Muscle layer of colon (tissue), 2 donors: ENCODE measurements around the gene BMAL1.

ENCODE experiments used
- H3K27ac ChIP-seq: one replicate; pipeline ENCODE4 v1.7.0; 2013; ENCODE audit warnings: low read depth, mild to moderate bottlenecking, low read length, moderate library complexity
- H3K27me3 ChIP-seq, 2 donors: one replicate each; pipeline ENCODE4 v1.7.0; 2013; ENCODE audit warnings: low read length in 2 of 2, mild to moderate bottlenecking in 2 of 2; ENCODE audit not compliant: insufficient read depth in 2 of 2, control insufficient read depth in 1 of 2
- H3K36me3 ChIP-seq: one replicate; pipeline ENCODE4 v1.7.0; 2013; ENCODE audit warnings: mild to moderate bottlenecking, low read length; ENCODE audit not compliant: insufficient read depth
- H3K4me1 ChIP-seq: one replicate; pipeline ENCODE4 v1.7.0; 2013; ENCODE audit warnings: mild to moderate bottlenecking, low read length; ENCODE audit not compliant: insufficient read depth
- H3K4me3 ChIP-seq, 2 donors: one replicate each; pipeline ENCODE4 v1.7.0; 2013; ENCODE audit warnings: low read length in 2 of 2, low read depth in 1 of 2, mild to moderate bottlenecking in 1 of 2, moderate library complexity in 1 of 2
- H3K9ac ChIP-seq: one replicate; pipeline ENCODE4 v1.7.0; 2013; ENCODE audit warnings: low read length
- H3K9me3 ChIP-seq: one replicate; pipeline ENCODE4 v1.7.0; 2013; ENCODE audit warnings: mild to moderate bottlenecking, low read length
- donor health status: abdominal sarcoma.
- donor health status: Adenocarcinoma of cecum.

Gene BMAL1

DNA sequence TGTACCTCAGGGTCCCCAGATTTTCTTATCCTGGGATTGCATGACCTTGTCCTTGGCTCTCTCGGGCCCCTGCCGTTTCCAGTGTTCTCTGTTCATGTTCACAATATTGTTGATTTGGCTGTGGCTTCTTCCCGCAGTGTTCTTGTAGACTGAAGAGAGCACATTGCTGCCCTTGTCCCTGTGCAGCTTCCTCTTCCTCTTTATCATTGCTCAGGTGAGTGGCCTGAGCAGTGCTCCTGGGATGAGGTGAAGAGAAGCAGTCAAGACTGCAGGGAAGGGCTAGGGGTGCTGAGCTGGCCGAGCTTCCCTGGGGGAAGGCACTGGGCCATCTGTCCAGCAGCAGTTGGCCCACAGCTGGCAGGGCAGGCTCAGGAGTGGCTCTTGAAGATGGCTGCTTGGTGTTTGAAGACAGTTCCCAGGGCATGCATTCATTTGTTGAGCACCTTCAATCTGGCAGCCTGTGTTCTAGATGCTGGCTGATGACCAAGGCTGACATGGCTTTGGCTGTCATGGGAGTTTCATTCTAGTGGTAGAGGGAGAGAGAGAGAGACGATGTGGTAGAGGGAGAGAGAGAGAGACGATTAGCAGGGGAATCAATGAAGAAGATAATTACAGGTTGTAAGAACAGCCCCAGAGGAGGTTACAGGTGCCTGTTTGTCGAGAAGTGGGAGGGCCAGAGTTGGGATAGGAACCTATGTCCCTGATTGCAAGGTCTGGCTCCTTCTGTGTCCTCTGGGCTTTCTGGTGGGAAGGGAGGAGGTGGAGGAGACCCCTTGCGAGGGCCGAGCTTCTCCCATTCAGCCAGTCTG, 17.4 kb downstream of the BMAL1 start:
- Histone ChIP-seq H3K27me3 (no peaks in the 10 kb centered on the region), H3K27ac (no peak overlapping the region), H3K36me3 (no peaks in the 10 kb centered on the region), H3K9me3 (no peaks in the 10 kb centered on the region), H3K4me1 (peaks cover 19% of the 10 kb centered on the region), H3K4me3 (no peak overlapping the region), H3K9ac (no peak overlapping the region)

GRCh38 chr11:13297308-13297916, 19.8 kb downstream of the BMAL1 start:
- H3K9me3 ChIP-seq: no peaks in the 10 kb centered on the region
- no peak overlapping the region for H3K27ac ChIP-seq
- peaks cover 19% of the 10 kb centered on the region for H3K4me1 ChIP-seq
- H3K27me3 ChIP-seq: no peaks in the 10 kb centered on the region
- H3K36me3 ChIP-seq: no peaks in the 10 kb centered on the region
- no peak overlapping the region for H3K4me3 ChIP-seq
- no peak overlapping the region for H3K9ac ChIP-seq

- Histone ChIP-seq H3K4me3 (no peak overlapping the region), H3K27me3 (no peaks in the 10 kb centered on the region), H3K9ac (no peak overlapping the region), H3K36me3 (no peaks in the 10 kb centered on the region), H3K27ac (no peak overlapping the region), H3K9me3 (no peaks in the 10 kb centered on the region), H3K4me1 (peaks cover 19% of the 10 kb centered on the region)
Observed at GRCh38 chr11:13297917-13298356, 20.3 kb downstream of the BMAL1 start.

- H3K27me3 ChIP-seq: no peaks in the 10 kb centered on the region
- no peaks in the 10 kb centered on the region for H3K9me3 ChIP-seq
- peaks cover 19% of the 10 kb centered on the region for H3K4me1 ChIP-seq
- H3K9ac ChIP-seq: no peak overlapping the region
- no peaks in the 10 kb centered on the region for H3K36me3 ChIP-seq
- H3K4me3 ChIP-seq: no peak overlapping the region
- H3K27ac ChIP-seq: no peak overlapping the region
Observed at GRCh38 chr11:13298765-13299164, 21.2 kb downstream of the BMAL1 start.

- Histone ChIP-seq H3K27me3 (no peaks in the 10 kb centered on the region), H3K9me3 (no peaks in the 10 kb centered on the region), H3K4me1 (peaks cover 13% of the 10 kb centered on the region), H3K4me3 (no peak overlapping the region), H3K9ac (no peak overlapping the region), H3K27ac (no peak overlapping the region), H3K36me3 (no peaks in the 10 kb centered on the region)
Observed at GRCh38 chr11:13301522-13301921, 23.9 kb downstream of the BMAL1 start.

GRCh38 chr11:13302420-13302958, 24.9 kb downstream of the BMAL1 start:
- Histone ChIP-seq H3K4me1 (peaks cover 7% of the 10 kb centered on the region), H3K27ac (no peak overlapping the region), H3K9me3 (no peaks in the 10 kb centered on the region), H3K36me3 (no peaks in the 10 kb centered on the region), H3K9ac (no peak overlapping the region), H3K4me3 (no peak overlapping the region), H3K27me3 (no peaks in the 10 kb centered on the region)

GRCh38 chr11:13303668-13304649, 26.4 kb downstream of the BMAL1 start:
- no peak overlapping the region for H3K9ac ChIP-seq
- H3K4me3 ChIP-seq: no peak overlapping the region
- no peaks in the 10 kb centered on the region for H3K27me3 ChIP-seq
- H3K36me3 ChIP-seq: no peaks in the 10 kb centered on the region
- no peaks in the 10 kb centered on the region for H3K9me3 ChIP-seq
- H3K4me1 ChIP-seq: no peaks in the 10 kb centered on the region
- H3K27ac ChIP-seq: no peak overlapping the region

DNA sequence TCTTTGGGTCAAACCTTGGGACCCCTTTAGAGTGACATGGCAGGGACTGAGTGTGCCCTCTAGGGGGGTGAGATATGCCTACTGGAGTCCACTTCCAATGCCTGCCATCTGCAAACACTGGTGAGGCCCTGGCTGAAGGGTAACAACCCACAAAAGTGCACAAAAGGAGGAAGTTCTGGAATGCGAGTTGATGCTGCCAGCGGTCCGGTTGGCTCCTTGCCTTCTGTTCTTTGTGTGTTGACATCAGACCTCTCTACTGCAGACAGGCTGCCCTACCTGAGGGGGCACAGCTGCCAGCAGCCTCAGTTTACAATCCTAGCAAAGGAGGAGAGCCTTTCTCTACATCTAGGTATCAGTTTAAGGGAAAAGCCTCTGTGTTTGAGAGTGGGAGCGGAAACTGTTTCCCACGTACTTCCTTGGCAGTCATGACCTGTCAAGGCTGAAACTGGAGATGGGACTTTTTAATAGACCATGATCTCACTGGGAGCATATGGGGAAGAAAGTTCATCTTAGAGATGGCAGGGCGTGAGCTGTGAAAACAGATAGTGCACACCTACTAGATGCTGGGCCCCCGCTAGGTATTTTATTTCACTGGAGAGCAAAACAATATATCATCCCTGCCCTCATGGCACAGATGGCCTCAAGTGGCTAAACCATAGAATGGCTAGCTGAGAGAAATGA, 27.2 kb downstream of the BMAL1 start:
- Histone ChIP-seq H3K9me3 (no peaks in the 10 kb centered on the region), H3K4me3 (no peak overlapping the region), H3K36me3 (no peaks in the 10 kb centered on the region), H3K9ac (no peak overlapping the region), H3K27ac (no peak overlapping the region), H3K4me1 (no peaks in the 10 kb centered on the region), H3K27me3 (no peaks in the 10 kb centered on the region)

DNA sequence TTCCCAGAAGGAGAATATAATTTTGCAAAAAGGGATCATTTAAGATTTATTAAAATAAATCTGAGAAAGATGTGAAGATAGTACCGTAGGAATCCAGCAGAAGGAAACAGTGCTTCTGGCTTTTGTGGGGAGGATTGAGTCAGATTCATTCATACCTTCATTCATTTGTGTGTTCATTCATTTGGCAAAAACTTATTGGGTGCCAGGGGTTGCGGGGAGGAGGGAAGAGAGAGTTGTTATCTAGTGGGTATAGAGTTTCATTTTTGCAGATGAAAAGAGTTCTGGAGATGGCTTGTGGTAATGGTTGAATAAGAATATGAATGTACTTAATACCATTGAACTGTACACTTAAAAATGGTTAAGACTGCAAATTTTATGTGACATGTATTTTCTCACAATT, 31.1 kb downstream of the BMAL1 start:
- H3K27me3 ChIP-seq: no peaks in the 10 kb centered on the region
- peaks cover 9% of the 10 kb centered on the region for H3K4me1 ChIP-seq
- peaks cover 3% of the 10 kb centered on the region for H3K36me3 ChIP-seq
- H3K9ac ChIP-seq: no peak overlapping the region
- H3K27ac ChIP-seq: no peak overlapping the region
- no peak overlapping the region for H3K4me3 ChIP-seq
- H3K9me3 ChIP-seq: no peaks in the 10 kb centered on the region

GRCh38 chr11:13309156-13309555, 31.6 kb downstream of the BMAL1 start:
- H3K36me3 ChIP-seq: peaks cover 3% of the 10 kb centered on the region
- no peak overlapping the region for H3K4me3 ChIP-seq
- H3K27ac ChIP-seq: no peak overlapping the region
- H3K4me1 ChIP-seq: peaks cover 13% of the 10 kb centered on the region
- H3K9ac ChIP-seq: no peak overlapping the region
- no peaks in the 10 kb centered on the region for H3K9me3 ChIP-seq
- no peaks in the 10 kb centered on the region for H3K27me3 ChIP-seq
